Panc1 (cell line): ENCODE results near the gene SATB2. TPM values are rescaled to one million over a fixed set of nuclear protein-coding genes. Genes with fewer than 3 reads are reported as not detected.

ENCODE experiments used
- ATAC-seq: fragments of 200-7000 bp; cut with Tn5 transposase; 2 replicates; pipeline ENCODE4 v1.9.1; 2020; ENCODE audit warnings: mild to moderate bottlenecking, moderate library complexity
- BruUV-seq: library from RNA; stranded (reverse); fragments of 400-500 nt; replicated peaks from 2 replicates; lab custom pipeline; 2021; lab: Mats Ljungman, UMichigan
- CTCF ChIA-PET: fragments of 300-600 bp; sonication (Branson Sonifier 250); formaldehyde crosslinking; loops from one replicate; lab custom pipeline; 2022; ENCODE audit warnings: antibody characterized with exemption; lab: Charles Lee
- POLR2A ChIA-PET: fragments of 300-600 bp; sonication (Branson Sonifier 250); formaldehyde crosslinking; loops from one replicate; lab custom pipeline; 2022; ENCODE audit warnings: antibody characterized with exemption; lab: Charles Lee
- DNase-seq: peaks from one replicate; pipeline ENCODE4 v3.0.0-alpha.2; 2010; ENCODE audit warnings: low read depth, low spot score
- H3K27ac ChIP-seq: 2 replicates; pipeline ENCODE4 v1.5.1; 2011; ENCODE audit warnings: mild to moderate bottlenecking, low read length, inconsistent platforms
- H3K27me3 ChIP-seq: fragments of 200-500 bp; sonication (Bioruptor generic); 2 replicates; pipeline ENCODE4 v1.6.0; 2014; ENCODE audit warnings: low read length, inconsistent platforms; ENCODE audit not compliant: control insufficient read depth, insufficient read depth
- H3K36me3 ChIP-seq: fragments of 200-500 bp; sonication (Bioruptor generic); 2 replicates; pipeline ENCODE4 v1.5.1; 2014; ENCODE audit warnings: inconsistent platforms, mild to moderate bottlenecking, low read length, moderate library complexity; ENCODE audit not compliant: control insufficient read depth, insufficient read depth
- H3K4me1 ChIP-seq: 2 replicates; pipeline ENCODE4 v1.5.1; 2011; ENCODE audit warnings: inconsistent platforms, mild to moderate bottlenecking, low read length, moderate library complexity; ENCODE audit not compliant: control insufficient read depth, insufficient read depth
- H3K4me3 ChIP-seq, 2 experiments: 2 replicates each; pipeline ENCODE4 v1.5.1; 2011 to 2012; ENCODE audit warnings: low read depth in 2 of 2, low read length in 2 of 2, mild to moderate bottlenecking in 2 of 2, inconsistent platforms in 1 of 2, moderate library complexity in 1 of 2
- H3K9me3 ChIP-seq: fragments of 200-500 bp; sonication (Bioruptor generic); 2 replicates; pipeline ENCODE4 v1.5.1; 2014; ENCODE audit warnings: low read depth, mild to moderate bottlenecking, inconsistent platforms, low read length, moderate library complexity; ENCODE audit not compliant: control insufficient read depth, insufficient read depth
- POLR2AphosphoS5 ChIP-seq: IDR thresholded peaks from 2 replicates; pipeline ENCODE4 v1.6.1; 2012; ENCODE audit warnings: mild to moderate bottlenecking, low read depth, low read length, moderate library complexity
- SIN3A ChIP-seq: IDR thresholded peaks from 2 replicates; pipeline ENCODE4 v1.6.1; 2012; ENCODE audit warnings: low read depth, mild to moderate bottlenecking, low read length, moderate library complexity, borderline replicate concordance; ENCODE audit not compliant: insufficient read depth
- TCF7L2 ChIP-seq: IDR thresholded peaks from 2 replicates; pipeline ENCODE4 v1.6.1; 2011; ENCODE audit warnings: mild to moderate bottlenecking, low read depth, low read length, inconsistent platforms
- in situ Hi-C: cut with HindIII; loops from 2 replicates; pipeline ENCODE4 v1.10.0; 2016; ENCODE audit warnings: low sequenced_read_pairs, low pct_unique_long_range_greater_than_20kb
- intact Hi-C: fragments of 100-400 bp; cut with micrococcal nuclease; formaldehyde crosslinking; loops from one replicate; pipeline ENCODE4 v1.10.0; 2022; ENCODE audit not compliant: unreplicated experiment
- total RNA-seq: library from RNA; stranded (reverse); gene quantifications from one replicate; pipeline ENCODE4 v1.2.1, GENCODE V29; 2021; ENCODE audit not compliant: unreplicated experiment
- TF ChIP-seq, protein P1 (sequence below), 2 experiments: IDR thresholded peaks; 2 replicates each; pipeline ENCODE4 v1.6.1; 2011 to 2012; ENCODE audit warnings: low read depth in 2 of 2, control low read depth in 1 of 2, low read length in 1 of 2, mild to moderate bottlenecking in 1 of 2, moderate library complexity in 1 of 2; ENCODE audit not compliant: insufficient read depth in 1 of 2
- TF ChIP-seq, protein P2 (sequence below): fragments of 450-650 bp; IDR thresholded peaks from 2 replicates; pipeline ENCODE4 v1.5.1; 2017; ENCODE audit warnings: mild to moderate bottlenecking

SATB2 gene
- total RNA-seq, 1 experiment from 2014 or later: 43.2 TPM

DNA sequence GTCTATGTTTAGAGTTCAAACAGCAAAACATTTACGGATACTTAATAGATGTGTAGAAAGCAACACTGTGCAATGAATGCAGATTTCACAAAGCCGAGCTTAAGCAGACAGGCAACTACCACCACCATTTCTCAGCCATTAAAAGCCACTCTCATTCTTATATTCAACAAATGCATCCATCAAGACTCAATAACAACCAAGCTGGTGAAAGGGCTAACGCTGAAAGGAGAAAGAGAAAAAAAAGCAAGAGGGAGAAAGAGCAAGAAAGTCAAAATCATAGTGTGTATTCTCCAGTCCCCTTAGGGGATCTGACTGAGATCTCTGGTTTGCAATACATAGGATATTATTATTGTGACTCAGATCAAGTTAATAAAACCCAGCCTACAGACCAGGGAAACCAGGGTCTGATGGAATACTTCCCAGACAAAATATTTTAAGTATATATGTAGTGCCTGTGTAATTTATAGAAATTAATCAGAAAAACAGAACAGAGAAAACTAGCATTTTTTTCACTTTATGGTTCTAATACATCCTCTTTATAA lies 14.1 kb downstream of the SATB2 start:
- DNase-seq: no peak
- no peak for ATAC-seq
- H3K4me3 ChIP-seq: no peak overlapping the region
- H3K27ac ChIP-seq: peak overlapping the region; percentile 71; the same call in 1 of the 2 replicates
- H3K27me3 ChIP-seq: no peaks in the 10 kb centered on the region
- intact Hi-C loops: no loop called here
- TF ChIP-seq, protein P1, sequence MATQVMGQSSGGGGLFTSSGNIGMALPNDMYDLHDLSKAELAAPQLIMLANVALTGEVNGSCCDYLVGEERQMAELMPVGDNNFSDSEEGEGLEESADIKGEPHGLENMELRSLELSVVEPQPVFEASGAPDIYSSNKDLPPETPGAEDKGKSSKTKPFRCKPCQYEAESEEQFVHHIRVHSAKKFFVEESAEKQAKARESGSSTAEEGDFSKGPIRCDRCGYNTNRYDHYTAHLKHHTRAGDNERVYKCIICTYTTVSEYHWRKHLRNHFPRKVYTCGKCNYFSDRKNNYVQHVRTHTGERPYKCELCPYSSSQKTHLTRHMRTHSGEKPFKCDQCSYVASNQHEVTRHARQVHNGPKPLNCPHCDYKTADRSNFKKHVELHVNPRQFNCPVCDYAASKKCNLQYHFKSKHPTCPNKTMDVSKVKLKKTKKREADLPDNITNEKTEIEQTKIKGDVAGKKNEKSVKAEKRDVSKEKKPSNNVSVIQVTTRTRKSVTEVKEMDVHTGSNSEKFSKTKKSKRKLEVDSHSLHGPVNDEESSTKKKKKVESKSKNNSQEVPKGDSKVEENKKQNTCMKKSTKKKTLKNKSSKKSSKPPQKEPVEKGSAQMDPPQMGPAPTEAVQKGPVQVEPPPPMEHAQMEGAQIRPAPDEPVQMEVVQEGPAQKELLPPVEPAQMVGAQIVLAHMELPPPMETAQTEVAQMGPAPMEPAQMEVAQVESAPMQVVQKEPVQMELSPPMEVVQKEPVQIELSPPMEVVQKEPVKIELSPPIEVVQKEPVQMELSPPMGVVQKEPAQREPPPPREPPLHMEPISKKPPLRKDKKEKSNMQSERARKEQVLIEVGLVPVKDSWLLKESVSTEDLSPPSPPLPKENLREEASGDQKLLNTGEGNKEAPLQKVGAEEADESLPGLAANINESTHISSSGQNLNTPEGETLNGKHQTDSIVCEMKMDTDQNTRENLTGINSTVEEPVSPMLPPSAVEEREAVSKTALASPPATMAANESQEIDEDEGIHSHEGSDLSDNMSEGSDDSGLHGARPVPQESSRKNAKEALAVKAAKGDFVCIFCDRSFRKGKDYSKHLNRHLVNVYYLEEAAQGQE (IDR thresholded peaks at IDR 0.05; ENCODE audit: insufficient read depth in 1 of 2, low read depth in 2 of 2, low read length in 1 of 2): no peak
- no peak for TF ChIP-seq SIN3A
- no peak for TF ChIP-seq POLR2AphosphoS5
- TF ChIP-seq, protein P2, sequence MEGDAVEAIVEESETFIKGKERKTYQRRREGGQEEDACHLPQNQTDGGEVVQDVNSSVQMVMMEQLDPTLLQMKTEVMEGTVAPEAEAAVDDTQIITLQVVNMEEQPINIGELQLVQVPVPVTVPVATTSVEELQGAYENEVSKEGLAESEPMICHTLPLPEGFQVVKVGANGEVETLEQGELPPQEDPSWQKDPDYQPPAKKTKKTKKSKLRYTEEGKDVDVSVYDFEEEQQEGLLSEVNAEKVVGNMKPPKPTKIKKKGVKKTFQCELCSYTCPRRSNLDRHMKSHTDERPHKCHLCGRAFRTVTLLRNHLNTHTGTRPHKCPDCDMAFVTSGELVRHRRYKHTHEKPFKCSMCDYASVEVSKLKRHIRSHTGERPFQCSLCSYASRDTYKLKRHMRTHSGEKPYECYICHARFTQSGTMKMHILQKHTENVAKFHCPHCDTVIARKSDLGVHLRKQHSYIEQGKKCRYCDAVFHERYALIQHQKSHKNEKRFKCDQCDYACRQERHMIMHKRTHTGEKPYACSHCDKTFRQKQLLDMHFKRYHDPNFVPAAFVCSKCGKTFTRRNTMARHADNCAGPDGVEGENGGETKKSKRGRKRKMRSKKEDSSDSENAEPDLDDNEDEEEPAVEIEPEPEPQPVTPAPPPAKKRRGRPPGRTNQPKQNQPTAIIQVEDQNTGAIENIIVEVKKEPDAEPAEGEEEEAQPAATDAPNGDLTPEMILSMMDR: no peak
- TF ChIP-seq TCF7L2: no peak
- no peaks in the 10 kb centered on the region for H3K9me3 ChIP-seq
- peaks cover 63% of the 10 kb centered on the region for H3K4me1 ChIP-seq
- in situ Hi-C loops: no loop called here
- peaks cover 5% of the 10 kb centered on the region; the same call in 1 of the 2 replicates for H3K36me3 ChIP-seq
- CTCF ChIA-PET: no interaction called here
- POLR2A ChIA-PET: interaction anchor here (0.7 kb wide), 1 partner anchor 12 kb away, joined by 3 read pairs; no protein-coding TSS in a partner anchor
- BruUV-seq: no TSS peak

DNA sequence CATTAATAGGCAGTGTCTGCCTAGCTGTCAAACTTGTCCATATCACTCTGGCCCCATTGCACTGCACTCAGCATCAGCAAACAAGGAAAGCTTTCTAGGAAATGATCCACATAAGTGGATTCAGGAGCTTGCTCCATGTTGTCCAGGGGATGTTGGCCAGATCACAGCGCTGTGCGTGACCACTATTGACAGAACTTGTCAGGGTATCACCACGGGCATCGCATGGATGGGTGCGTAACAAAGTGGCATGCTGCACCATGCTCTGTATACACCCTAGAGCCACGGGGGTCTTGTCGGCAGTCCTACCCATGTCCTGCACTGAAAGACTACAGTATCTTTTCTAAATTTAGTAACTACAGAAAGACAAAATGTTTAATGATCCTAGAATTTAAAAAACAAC lies 15.6 kb downstream of the SATB2 start:
- Histone ChIP-seq H3K27ac (peak overlapping the region; percentile 62; the same call in 1 of the 2 replicates), H3K27me3 (no peaks in the 10 kb centered on the region), H3K9me3 (no peaks in the 10 kb centered on the region), H3K36me3 (peaks cover 4% of the 10 kb centered on the region; the same call in 1 of the 2 replicates), H3K4me1 (peaks cover 76% of the 10 kb centered on the region), H3K4me3 (no peak overlapping the region)
- intact Hi-C loops: no loop called here
- no TSS peak for BruUV-seq
- no peak for DNase-seq
- ATAC-seq: no peak
- CTCF ChIA-PET: no interaction called here
- TF ChIP-seq, protein P2: no peak
- TF ChIP-seq, protein P1 (IDR thresholded peaks at IDR 0.05; ENCODE audit: insufficient read depth in 1 of 2, low read depth in 2 of 2, low read length in 1 of 2): no peak
- no peak for TF ChIP-seq TCF7L2
- no peak for TF ChIP-seq SIN3A
- no peak for TF ChIP-seq POLR2AphosphoS5
- in situ Hi-C loops: no loop called here
- POLR2A ChIA-PET: no interaction called here
